DMS53 (cell line): ENCODE data around the gene ELOB.

ENCODE experiments used
- DNase-seq: peaks from one replicate; lab custom pipeline; 2025; lab: John Stamatoyannopoulos, UW

ELOB gene

DNA sequence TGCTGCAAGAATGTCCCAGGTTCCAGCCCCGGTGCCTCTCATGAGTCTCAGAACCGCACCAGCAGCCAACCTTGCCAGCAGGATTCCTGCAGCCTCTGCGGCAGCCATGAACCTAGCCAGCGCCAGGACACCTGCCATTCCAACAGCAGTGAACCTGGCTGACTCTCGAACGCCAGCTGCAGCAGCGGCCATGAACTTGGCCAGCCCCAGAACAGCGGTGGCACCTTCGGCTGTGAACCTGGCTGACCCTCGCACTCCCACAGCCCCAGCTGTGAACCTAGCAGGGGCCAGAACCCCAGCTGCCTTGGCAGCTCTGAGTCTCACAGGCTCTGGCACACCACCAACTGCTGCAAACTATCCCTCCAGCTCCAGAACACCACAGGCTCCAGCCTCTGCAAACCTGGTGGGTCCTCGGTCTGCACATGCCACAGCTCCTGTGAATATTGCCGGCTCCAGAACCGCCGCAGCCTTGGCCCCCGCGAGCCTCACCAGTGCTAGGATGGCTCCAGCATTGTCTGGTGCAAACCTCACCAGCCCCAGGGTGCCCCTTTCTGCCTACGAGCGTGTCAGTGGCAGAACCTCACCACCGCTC is 9.8 kb downstream of the ELOB start:
- no peak for DNase-seq

DNA sequence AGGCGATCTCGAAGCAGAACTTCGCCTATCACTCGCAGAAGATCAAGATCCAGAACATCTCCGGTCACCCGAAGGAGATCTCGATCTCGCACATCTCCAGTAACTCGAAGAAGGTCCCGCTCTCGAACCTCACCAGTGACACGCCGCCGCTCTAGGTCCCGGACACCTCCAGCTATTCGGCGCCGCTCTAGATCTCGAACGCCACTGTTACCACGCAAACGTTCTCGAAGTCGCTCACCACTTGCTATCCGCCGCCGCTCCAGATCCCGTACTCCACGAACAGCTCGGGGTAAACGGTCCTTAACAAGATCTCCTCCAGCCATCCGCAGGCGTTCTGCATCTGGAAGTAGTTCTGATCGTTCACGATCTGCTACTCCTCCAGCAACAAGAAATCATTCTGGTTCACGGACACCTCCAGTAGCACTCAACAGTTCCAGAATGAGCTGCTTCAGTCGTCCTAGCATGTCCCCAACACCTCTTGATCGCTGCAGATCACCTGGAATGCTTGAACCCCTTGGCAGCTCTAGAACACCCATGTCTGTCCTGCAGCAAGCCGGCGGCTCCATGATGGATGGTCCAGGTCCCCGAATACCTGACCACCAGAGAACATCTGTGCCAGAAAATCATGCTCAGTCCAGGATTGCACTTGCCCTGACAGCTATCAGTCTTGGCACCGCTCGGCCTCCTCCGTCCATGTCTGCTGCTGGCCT is 10.5 kb downstream of the ELOB start:
- DNase-seq: no peak

DNA sequence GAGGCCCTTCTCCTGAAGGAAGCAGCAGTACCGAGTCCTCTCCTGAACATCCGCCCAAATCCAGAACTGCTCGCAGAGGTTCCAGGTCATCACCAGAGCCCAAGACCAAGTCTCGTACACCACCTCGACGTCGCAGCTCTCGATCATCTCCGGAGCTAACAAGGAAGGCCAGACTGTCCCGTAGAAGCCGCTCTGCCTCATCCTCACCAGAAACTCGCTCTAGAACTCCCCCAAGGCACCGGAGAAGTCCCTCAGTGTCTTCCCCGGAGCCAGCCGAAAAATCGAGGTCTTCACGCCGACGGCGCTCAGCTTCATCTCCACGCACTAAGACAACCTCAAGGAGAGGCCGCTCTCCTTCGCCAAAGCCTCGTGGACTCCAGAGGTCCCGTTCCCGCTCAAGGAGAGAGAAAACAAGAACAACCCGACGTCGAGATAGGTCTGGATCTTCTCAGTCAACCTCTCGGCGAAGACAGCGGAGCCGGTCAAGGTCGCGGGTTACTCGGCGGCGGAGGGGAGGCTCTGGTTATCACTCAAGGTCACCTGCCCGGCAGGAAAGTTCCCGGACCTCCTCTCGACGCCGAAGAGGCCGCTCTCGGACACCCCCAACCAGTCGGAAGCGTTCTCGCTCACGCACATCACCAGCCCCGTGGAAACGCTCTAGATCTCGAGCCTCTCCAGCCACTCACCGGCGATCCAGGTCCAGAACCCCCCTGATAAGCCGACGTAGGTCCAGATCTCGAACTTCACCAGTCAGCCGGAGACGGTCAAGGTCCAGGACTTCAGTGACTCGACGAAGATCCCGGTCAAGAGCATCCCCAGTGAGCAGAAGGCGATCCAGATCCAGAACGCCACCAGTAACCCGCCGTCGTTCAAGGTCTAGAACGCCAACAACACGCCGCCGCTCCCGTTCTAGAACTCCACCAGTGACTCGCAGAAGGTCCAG is 11.3 kb downstream of the ELOB start:
- no peak for DNase-seq

DNA sequence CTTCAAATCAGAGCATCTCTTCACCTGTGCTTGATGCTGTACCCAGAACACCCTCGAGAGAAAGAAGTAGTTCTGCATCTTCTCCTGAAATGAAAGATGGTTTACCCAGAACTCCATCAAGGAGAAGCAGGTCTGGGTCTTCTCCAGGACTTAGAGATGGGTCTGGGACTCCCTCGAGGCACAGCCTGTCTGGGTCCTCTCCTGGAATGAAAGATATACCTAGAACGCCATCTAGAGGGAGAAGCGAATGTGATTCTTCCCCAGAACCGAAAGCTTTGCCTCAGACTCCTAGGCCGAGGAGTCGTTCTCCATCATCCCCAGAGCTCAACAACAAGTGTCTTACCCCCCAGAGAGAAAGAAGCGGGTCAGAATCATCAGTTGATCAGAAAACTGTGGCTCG is 12.4 kb downstream of the ELOB start:
- peak; percentile 34 for DNase-seq

DNA sequence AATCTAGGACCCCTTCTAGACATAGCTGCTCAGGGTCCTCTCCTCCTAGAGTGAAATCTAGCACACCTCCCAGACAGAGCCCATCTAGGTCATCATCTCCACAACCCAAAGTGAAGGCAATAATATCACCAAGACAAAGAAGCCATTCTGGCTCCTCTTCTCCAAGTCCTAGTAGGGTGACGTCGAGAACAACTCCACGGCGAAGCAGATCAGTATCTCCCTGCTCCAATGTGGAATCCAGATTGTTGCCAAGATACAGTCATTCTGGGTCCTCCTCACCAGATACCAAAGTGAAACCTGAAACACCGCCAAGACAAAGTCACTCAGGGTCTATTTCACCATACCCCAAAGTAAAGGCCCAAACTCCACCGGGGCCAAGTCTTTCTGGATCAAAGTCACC is 13.9 kb downstream of the ELOB start:
- no peak for DNase-seq

DNA sequence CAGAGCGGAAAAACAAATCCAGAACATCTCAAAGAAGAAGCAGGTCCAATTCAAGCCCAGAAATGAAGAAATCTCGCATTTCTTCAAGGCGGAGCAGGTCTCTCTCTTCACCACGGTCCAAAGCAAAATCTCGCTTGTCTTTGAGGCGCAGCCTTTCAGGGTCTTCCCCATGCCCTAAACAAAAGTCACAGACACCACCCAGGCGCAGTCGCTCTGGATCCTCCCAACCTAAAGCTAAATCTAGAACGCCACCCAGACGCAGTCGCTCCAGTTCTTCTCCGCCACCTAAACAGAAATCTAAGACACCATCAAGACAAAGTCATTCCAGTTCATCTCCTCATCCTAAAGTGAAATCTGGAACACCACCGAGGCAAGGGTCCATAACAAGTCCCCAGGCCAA is 14.4 kb downstream of the ELOB start:
- no peak for DNase-seq

DNA sequence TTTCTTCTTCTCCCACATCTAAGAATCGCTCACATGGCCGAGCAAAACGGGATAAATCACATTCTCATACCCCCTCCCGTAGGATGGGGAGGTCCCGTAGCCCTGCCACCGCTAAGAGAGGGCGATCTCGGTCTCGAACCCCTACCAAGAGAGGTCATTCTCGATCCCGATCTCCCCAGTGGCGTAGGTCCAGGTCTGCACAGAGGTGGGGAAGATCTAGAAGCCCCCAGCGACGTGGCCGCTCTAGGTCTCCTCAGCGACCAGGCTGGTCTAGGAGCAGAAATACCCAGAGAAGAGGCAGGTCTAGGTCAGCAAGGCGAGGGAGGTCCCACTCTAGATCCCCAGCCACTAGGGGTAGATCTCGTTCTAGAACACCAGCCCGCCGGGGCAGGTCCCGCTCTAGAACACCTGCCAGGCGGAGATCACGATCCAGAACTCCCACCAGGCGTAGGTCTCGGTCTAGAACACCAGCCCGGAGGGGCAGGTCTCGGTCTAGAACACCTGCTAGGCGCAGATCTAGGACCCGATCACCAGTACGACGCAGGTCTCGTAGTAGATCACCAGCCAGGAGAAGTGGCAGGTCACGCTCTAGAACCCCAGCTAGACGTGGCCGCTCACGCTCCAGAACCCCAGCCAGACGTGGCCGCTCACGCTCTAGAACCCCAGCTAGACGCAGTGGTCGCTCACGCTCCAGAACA is 15.0 kb downstream of the ELOB start:
- no peak for DNase-seq

DNA sequence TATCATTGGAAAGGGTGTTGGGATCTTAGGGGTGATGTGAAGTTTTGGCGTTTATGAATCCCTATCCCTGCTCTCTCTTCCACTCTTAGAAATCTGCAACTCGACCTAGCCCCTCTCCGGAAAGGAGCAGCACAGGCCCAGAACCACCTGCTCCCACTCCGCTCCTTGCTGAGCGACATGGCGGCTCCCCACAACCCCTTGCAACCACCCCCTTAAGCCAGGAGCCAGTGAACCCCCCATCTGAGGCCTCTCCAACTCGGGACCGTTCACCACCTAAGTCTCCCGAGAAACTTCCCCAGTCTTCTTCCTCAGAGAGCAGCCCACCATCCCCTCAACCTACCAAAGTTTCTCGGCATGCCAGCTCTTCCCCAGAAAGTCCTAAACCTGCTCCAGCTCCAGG is 15.6 kb downstream of the ELOB start:
- DNase-seq: no peak

DNA sequence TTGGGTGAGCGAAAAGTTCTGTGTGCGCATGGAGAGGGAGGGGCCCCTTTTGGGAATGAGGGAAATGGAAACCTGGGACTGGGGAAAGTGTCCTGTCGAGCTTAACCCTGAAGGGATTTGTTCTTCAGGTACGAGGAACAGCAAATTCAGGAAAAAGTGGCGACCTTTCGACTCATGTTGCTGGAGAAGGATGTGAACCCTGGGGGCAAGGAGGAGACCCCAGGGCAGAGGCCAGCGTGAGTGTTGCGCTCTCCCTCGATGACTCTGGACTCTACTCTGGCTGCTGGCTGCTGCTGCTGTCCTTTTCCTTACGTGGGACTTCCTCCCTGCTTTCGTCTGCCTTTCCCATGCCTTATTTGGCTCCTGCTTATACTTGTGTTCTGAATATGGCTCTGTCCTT is 19.7 kb downstream of the ELOB start:
- no peak for DNase-seq

DNA sequence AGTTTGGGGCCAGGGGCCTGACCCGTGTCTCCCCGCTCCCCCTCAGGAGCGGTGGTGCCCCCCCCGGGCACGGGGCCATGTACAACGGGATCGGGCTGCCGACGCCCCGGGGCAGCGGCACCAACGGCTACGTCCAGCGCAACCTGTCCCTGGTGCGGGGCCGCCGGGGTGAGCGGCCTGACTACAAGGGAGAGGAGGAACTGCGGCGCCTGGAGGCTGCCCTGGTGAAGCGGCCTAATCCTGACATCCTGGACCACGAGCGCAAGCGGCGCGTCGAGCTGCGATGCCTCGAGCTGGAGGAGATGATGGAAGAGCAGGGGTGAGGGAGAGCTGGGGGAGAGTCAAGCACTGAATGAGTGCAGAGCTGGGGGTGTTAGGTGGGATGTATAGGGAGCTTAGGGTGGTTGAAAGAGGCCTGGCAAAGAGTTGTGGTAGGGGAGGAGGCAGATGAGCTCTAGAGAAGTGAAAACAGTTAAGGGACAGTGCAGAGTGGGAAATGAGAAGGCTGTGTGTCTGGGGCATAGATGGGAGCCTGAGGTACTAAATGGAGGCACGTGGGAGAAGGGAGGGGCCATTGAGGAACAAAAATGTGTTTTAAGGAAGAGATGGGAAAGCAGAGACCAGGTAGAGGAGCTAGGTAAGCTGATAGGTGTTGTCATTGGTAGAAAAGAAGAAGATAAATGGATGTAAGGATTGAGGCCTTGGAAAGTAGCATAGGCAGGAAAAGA is 20.6 kb downstream of the ELOB start:
- DNase-seq: no peak

DNA sequence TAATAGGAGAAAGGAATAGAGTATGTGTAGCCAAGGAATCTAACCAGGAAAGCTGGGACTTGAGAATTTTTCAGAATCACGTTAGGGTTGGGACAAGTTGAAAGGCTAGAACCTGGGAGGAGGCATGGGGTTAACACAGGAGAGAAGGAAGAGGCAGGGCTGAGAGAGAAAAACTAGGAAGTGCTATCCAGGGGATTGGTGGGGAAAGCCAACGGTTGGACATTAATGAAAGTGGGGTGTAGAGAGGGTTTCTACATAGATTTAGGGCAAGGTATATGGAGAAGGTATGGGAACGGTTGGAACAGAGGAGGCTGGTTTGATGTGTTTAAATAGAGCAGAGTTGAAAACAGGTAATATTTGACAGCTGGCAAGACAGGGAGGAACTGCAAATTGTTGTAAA is 21.9 kb downstream of the ELOB start:
- DNase-seq: no peak

DNA sequence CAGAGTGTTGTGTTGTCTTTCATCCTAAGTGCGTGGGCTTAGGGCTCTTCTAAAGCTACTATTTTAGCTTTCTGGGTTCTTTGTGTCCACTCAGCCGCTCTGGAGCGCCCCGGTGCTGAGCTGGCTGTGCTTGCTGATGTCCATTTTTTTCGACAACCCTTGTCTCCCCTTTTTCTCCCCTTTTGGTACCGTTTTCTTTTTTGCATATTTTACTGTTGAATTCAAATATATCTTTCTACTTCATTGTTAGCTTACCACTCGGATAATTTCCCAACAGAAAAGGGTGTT is 23.4 kb downstream of the ELOB start:
- DNase-seq: no peak

DNA sequence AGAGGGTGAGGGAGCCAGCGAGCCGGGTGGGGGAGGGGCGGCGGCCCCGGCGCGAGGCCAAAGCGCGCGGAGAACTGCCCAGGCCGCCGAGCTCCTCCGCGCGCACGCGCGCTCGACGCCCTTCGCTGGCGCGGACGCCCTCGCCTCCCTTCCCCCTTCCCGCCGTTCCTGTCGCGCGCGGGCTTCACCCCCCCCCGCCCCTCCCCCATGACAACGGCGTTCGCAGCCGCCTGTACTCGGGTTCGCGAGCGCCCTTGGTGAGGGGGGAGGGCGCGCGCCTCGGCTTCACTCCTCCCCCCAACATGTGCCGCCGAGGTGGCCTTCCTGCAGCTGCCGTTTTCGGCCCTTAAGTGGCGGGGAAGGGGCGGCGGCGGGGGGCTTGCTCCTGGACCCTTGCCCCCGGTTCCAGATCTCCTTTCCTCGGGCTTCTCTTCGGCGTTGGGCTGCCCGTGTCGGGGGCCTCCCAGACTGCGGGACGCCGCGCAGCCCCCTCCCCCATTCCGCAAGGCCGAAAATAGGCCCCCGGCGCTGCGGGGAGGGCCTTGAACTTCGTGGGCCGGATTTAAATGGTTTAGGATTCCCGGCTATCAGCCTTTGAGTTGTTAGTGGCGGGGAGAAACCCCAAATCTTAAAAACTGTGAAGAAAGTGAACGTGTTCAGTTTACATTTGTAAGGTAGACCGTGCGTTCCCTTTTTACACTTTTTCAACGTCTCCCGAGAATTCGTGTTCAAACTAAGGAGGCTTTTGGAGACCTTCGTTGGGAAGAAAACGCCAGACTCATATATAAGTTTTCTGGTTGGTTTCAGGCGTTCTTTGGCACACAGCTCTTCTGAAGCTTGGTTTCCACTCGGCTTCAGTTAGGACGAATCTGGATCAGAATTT is 24.0 kb downstream of the ELOB start:
- peak; percentile 89 for DNase-seq

DNA sequence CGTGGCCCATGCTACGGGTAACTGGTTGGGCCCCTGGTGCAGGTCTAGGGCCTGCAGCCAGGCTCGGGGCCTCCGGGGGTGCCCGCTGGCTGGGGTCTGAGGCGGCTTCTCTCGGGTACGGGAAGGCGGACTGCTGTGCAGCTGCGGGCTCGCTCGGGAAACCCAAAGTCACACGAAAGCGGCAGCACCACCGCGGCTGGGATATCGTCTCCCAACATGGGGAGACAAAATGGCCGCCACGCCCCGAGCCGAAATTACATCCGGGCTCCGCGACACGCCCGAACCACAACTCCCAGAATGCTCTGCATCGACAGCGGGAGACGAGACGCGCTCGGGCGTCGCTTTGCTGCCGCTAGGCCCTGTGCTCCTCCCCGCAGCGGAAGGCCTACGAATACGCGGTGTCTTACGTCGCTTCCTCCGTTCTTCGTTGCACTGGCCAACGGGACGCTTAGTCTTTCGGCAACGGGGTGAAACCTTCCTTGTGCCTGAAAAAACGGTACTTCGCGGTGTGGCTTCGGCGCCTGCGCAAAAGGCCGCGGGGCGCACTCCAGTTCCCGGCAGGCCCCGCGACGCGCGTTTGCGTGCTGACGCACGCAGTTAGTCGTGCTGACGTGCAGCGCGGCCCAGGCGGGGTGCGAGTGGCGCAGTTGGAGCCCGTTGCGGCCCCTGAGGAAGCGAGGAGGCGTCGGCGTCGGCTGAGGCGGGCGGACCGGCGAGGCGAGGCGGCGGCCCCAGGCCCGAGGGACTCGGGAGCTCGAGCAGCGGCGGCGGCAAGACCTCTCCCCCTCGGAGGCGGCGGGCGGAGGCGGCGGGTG is 24.8 kb downstream of the ELOB start, which contains the start of gene SRRM2:
Gene SRRM2 (plus strand): TSS at position 604 of the 815 bp plus-strand sequence. CDS start 3,727 bp downstream, outside the sequence.
- peak; percentile 96 for DNase-seq

DNA sequence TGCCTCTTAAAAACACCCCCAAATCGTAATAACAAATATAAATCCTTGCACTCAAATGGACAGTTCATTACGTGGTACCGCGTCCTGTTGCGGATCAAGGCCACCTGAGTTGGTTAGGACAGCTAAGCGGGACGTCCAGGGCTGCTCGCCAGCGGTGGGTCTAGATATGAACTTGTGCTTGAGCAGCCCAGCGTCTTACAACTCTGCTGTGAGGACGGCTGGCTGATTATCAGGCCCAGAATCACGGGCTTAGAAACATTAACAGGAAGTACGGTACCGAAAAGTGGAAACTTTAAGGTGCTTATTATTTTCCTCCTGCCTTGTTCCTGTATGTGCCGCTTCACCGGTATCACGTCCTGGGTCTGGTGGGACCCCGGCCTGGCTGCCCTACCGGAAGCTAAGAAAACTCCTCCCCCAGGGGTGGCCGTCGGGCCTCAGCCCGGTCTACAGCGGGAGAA is 25.5 kb downstream of the ELOB start:
- DNase-seq: peak; percentile 88

DNA sequence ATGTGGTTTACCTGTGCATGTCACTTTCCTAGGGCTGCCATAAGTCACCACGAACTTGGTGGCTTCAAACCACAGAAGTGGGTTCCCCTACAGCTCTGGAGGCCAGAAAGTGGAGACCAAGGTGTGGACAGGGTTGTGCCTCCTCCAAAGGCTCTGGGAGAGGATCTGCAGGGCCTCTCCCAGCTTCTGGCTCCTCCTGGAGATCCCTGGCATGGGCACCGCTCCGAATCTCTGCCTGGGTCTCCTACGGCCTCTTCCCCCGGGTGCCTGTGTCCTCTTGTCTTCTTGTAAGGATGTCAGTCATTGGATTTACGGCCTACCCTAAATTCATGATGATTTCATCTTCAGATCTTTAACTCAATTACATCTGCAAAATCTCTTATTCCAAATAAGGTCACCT is 27.1 kb downstream of the ELOB start:
- DNase-seq: no peak

DNA sequence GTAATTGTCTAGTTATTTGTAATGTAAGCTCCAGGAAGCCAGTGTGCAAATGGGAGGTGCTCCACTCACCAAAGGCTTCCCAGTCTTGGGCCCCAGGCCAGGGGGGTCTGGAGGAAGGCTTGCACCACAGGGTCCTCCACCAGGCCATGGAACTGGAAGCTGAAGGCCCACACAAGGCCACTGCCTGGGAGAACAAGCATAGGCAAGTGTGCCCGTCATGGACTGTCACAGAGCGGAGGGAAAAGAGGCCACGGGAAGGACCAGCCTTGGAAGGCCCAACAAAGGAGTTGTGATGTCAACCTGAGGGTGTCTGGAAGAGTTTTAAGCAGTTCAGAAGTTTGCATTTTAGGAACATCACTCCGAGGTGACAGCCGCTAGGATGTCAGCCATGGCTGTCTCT is 27.6 kb downstream of the ELOB start:
- no peak for DNase-seq

DNA sequence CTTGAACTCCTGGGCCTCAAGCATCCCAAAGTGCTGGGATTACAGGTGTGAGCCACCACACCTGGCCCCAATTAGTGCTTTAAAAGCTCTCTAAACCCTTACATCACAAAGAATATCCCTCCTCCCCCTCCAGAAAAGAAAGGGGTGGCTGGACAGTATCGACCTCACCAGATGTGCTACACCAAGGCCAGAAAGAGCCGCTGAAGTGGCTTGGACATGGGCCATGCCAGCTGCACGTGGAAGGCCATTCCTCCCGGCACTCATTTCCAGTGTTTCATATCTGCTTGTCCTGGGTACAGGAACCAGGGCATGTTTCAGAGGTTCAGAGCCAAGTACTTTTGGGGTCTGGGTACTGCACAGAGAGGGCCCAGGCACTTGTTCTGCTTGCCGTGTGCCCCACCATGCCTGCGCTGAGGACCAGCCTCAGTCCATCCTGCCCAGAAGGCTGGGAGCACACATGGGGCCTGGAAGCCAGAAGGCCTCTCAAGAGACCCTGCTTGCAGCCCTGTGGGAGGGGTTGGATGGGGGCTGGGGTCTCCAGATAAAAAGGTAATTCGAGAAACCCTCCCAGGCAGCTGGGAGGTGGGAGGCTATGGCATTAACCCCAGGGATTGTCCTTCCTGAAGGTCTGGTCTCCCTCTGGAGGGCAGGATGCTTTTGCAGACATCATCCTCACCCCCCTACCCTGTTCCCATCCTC is 28.2 kb downstream of the ELOB start:
- peak; percentile 52 for DNase-seq

DNA sequence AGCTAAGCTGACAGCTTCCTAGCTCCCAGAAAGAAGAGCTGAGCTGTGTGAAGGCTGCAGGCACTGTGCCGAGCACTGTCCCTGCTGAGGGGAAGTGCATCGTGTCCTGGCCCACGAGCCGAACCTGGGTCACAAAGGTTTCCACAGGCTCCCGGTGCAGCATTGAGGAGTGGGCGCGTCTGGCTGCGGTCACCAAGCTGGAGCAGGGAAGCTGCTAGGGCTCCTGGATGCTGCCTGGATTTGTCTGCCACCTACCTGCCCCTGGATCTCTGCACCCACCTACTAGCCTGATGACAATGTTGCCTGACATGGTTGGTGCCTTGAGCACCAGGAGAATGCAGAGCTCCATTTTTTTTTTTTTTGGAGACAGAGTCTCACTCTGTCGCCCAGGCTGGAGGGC is 31.1 kb downstream of the ELOB start:
- DNase-seq: no peak
